COLO668 (cell line): ENCODE data around the gene DESI2.
"Not testable (repeated sequence)": the region's sequence is repeated elsewhere in the genome, so short reads cannot be mapped to it uniquely, and the experiment has no call there.

ENCODE experiments used
- DNase-seq: peaks from one replicate; lab custom pipeline; 2025; ENCODE audit not compliant: unreplicated experiment; lab: John Stamatoyannopoulos, UW

Gene DESI2

GRCh38 chr1:244654108-244655038 is 1.4 kb downstream of the DESI2 start:
- no peak for DNase-seq

- DNase-seq: no peak
These were observed 2.3 kb downstream of the DESI2 start for GRCh38 chr1:244655186-244655585.

GRCh38 chr1:244657421-244657820 is 4.5 kb downstream of the DESI2 start:
- no peak for DNase-seq

DNA sequence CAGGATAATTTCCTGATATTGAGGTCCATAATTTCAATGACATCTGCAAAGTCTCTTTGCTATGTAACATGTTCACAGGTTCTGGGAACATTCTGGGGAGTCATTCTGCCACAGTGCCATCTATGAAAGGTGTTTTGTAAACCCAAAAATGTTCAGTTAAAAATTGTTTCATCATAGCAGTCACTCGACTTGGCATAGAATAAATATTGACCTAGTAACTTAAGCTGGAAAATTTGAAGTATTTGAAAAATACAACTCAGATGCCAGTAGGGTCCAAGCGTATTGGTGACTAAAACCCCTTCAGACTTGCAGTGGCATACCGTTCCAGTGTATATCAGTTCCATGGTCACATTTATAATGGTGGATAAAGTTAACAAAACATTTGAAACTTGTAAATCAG is 6.8 kb downstream of the DESI2 start:
- no peak for DNase-seq

DNA sequence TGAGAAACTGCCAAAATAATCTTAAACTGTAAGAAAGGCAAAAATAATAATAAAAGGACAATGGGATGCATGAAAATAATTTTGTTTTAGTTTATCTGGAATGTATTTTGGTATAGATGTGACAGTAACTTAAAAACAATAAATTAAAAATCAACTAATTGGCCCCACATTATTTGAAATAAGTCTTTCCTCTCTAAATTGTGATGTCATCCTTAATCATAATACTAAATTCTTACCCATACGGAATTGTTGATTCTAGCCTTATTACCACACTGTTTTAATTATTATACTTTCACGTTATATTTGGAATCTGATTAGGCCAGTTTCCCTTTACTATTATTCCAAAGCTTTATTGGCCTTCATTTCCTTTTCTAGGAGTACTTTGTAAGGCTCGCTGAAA is 7.7 kb downstream of the DESI2 start:
- no peak for DNase-seq

GRCh38 chr1:244661569-244662312 is 8.8 kb downstream of the DESI2 start:
- DNase-seq: not testable (repeated sequence)

DNA sequence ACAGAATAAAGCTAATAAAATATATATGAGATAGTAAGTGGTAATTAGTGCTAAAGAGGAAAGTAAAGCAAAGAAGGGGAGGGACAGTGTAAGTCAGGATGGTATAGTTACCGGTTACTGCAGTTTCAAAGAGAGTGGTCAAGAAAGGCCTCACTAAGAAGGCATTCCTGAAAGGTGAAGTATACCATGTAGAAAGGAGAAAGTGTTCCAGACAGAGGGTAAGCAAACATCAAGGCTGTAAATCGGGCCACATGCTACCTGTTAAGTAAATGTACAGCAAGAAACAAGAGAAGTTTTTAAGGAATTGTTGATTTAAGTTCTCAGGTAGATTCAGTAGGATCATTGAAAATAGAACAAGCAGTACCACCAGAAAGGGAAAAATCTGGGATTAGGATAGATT is 9.7 kb downstream of the DESI2 start:
- DNase-seq: no peak

- DNase-seq: no peak
These were observed 11.4 kb downstream of the DESI2 start for GRCh38 chr1:244664353-244664752.

- DNase-seq: no peak
These were observed 12.9 kb downstream of the DESI2 start for GRCh38 chr1:244665771-244666217.

- not testable (repeated sequence) for DNase-seq
These were observed 13.9 kb downstream of the DESI2 start for GRCh38 chr1:244666672-244667418.

DNA sequence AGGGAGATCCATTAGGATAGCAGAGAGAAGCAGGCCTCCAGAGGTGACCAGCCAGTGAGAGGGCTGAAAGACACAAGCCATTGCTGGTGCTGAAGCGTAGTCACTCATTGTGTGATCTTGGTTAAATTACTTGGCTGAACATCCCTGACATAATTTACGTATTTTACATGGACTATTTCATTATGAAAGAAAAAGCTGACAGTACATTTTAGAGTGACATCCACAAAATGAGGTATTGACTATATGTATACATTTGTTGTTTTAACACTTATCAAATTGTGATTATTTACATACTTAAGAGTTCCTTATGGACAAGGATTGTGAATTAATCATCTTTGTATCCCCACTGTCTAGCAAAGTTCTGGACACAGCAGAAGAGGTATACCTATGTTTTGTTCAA is 14.9 kb downstream of the DESI2 start:
- DNase-seq: no peak

- no peak for DNase-seq
These were observed 20.2 kb downstream of the DESI2 start for GRCh38 chr1:244672946-244673682.

GRCh38 chr1:244674446-244674845 is 21.5 kb downstream of the DESI2 start:
- DNase-seq: no peak

DNA sequence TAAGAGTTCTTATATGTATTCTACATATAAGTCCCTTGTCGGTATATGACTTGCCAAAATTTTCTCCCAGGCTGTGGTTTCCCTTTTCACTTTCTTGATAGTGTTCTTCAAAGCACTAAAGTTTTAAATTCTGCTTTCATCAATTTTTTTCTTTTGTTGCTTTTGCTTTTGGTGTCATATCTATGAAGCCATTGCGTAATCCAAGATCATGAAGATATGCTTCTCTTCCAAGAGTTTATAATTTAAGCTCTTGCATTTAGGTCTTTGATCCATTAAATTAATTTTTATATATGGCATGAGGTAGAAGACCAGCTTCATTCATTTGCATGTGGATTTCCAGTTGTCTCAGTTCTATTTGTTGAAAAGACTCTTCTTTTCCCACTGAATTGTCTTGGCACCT is 22.2 kb downstream of the DESI2 start:
- DNase-seq: no peak

DNA sequence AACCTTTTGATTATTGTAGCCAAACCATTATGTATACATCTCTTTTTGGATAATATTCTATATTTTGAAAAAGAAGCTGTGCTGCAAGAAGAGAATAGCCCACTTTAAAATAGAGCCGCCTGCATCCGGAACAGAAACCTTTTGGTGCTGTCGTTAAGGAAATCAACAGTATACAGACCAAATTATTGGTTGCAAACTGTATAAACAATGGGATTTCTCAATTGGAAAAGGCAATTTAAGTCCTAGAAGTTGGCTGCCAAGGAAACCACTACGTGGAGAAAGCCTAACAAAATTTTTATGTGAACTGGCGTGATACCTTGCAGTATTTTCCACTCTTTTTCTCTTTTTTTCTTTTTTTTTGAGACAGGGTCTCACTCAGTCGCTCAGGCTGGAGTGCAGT is 25.8 kb downstream of the DESI2 start:
- no peak for DNase-seq

DNA sequence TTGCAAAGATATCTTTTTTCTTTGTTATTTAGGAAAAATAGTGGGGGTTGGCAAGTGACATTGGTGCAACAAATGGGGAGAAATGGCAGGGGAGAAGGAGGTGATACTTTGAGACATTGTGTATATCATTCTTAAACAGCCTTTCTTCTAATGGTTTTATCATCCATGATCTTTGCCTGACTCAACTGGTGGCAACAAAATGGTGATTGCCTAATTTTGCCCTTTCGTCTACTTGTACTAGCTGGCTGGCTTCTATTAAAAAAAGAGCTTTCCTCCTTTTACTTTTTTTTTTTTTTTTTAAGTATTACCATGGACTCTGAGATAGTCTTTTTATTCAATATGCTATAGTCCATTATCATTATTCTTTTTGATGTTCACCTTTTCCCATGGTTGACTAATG is 27.7 kb downstream of the DESI2 start:
- no peak for DNase-seq

DNA sequence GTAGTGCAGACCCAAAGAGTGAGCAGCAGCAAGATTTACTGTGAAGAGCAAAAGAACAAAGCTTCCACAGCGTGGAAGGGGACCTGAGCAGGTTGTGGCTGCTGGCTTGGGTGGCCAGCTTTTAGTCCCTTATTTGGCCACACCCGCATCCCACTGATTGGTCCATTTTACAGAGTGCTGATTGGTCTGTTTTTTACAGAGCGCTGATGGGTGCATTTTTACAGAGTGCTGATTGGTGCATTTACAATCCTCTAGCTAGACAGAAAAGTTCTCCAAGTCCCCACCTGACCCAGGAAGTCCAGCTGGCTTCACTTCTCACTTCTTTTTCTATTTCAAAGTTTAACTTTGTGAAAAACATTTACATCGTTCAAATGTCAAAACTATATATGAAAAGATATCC is 29.2 kb downstream of the DESI2 start:
- DNase-seq: not testable (repeated sequence)

- no peak for DNase-seq
These were observed 43.0 kb downstream of the DESI2 start for GRCh38 chr1:244695937-244696336.

DNA sequence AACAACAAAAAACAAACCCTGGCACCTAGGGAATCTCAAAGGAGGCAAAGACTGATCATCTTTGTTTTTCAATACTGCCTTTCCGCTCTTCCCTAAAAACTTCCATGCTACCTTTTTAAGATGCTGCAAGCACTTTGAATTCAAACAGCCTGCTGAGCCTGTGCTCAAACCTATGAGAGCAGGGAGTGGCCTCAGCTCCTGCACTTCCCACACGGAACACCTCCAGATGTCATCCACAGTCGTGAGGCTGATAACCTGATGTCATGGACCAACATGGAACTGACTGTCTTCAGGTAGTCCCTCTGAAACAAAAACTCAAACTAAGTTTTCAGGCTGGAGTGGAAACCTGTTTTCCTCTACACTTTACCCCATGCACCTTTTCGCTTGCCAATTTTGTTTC is 46.8 kb downstream of the DESI2 start:
- no peak for DNase-seq

- no peak for DNase-seq
These were observed 47.9 kb downstream of the DESI2 start for GRCh38 chr1:244700808-244701207.

DNA sequence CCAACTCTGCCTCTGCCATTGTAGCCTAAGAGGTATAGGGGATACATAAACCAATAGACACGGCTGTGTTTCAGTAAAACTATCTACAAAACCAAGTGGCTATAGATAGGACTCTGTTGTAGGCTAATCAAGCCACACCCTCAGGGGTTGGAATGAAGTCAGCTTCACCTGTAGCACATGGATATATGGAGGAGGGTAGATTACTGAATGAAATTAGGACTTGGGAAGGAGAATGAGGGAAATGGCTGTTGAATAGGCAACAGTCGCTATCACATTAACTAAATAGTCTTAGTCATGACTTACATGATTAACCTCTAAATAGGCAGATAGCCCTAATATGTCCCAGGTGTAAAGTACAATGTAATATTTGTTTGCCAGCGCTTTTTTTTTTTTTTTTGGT is 49.7 kb downstream of the DESI2 start:
- DNase-seq: no peak
